ENCODE results near the gene SLC25A28.

The SLC25A28 gene

GRCh38 chr10:99615426-99615825, 4.8 kb downstream of the SLC25A28 start:
- Histone ChIP-seq H3K4me1 (ENCODE audit: control extremely low read depth in 1 of 4, control insufficient read depth in 4 of 4, insufficient read depth in 4 of 4, low read length in 3 of 4) (peaks cover 28 to 74% (median 52%) of the 10 kb centered on the region in 4 experiments), H3K4me3 (ENCODE audit: control insufficient read depth in 1 of 7, extremely low read depth in 1 of 7, insufficient read depth in 4 of 7, low read depth in 2 of 7, low read length in 6 of 7) (peak overlapping the region in 3 of 7 experiments; percentile 26 to 58 (median 28)), H3K27ac (ENCODE audit: insufficient read depth in 1 of 2, low read depth in 1 of 2, low read length in 2 of 2, poor library complexity in 1 of 2, severe bottlenecking in 2 of 2) (peak overlapping the region in 1 of 2 experiments; percentile 21), H3K27me3 (replicated peaks in 2 of 5; ENCODE audit: control insufficient read depth in 4 of 5, insufficient read depth in 5 of 5, low read length in 4 of 5) (no peaks in the 10 kb centered on the region), H3K9me3 (ENCODE audit: control extremely low read depth in 1 of 5, control insufficient read depth in 4 of 5, insufficient read depth in 2 of 5, low read depth in 1 of 5, low read length in 4 of 5) (no peaks in the 10 kb centered on the region), H3K36me3 (ENCODE audit: control insufficient read depth in 4 of 4, insufficient read depth in 4 of 4, low read length in 3 of 4) (peaks cover 2 to 45% (median 19%) of the 10 kb centered on the region in 4 experiments)
- POLR2A ChIA-PET = interaction anchor here (0.6 kb wide), 1 partner anchor 1402 kb away, joined by 3 read pairs; no protein-coding TSS in a partner anchor
- 5% methylated on average over 2 of the region's 4 CpGs for WGBS (ENCODE audit: insufficient coverage)
- CTCF ChIA-PET = interaction anchor here (1.0 to 13.2 kb wide), 12 partner anchors 14 to 223 kb away, joined by 3 to 147 read pairs (median 7); partner anchors contain the start of genes ENTPD7 and GOT1
- peak; percentile 32 to 67 (median 48) for DNase-seq

DNA sequence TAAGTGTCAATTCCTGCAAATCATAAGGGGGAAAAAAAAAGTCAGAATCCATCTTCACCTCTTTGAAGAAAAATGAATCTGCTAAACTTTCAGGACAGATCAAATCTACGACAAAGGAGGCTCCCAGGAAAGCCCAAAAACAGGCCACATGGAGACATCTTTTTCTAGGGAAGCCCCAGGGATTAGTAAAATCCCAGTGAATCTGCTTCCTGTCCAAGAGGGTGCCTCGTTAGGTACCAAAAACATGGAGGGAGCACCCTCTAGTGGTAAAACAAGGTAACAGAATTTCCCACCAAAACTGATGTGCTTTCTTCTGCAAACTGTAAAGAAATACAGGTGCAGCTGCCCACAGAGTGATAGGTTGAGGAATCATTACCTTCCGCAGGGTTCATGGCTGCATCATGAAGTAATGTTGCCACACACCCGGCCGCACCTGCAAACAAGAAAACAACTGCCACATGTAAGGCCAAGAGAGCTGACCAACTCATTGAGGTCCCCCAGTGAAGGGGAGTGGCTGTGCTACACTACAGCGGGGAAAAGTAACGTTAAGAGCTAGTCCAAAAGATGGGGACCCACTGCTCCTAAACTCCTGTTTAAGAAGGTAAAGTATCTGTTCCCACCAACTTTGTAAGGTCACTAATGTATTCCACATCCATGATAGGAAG, 7.9 kb downstream of the SLC25A28 start:
- peaks cover 2 to 52% (median 22%) of the 10 kb centered on the region in 4 experiments for H3K36me3 ChIP-seq (ENCODE audit: control insufficient read depth in 4 of 4, insufficient read depth in 4 of 4, low read length in 3 of 4)
- 41% methylated on average over 7 of the region's 7 CpGs for WGBS (ENCODE audit: insufficient coverage)

GRCh38 chr10:99611326-99611725, 8.9 kb downstream of the SLC25A28 start:
- H3K27ac ChIP-seq (ENCODE audit: insufficient read depth in 1 of 2, low read depth in 1 of 2, low read length in 2 of 2, poor library complexity in 1 of 2, severe bottlenecking in 2 of 2) = no peak overlapping the region
- no peaks in the 10 kb centered on the region for H3K9me3 ChIP-seq (ENCODE audit: control extremely low read depth in 1 of 5, control insufficient read depth in 4 of 5, insufficient read depth in 2 of 5, low read depth in 1 of 5, low read length in 4 of 5)
- peak overlapping the region in 1 of 7 experiments; percentile 17 for H3K4me3 ChIP-seq (ENCODE audit: control insufficient read depth in 1 of 7, extremely low read depth in 1 of 7, insufficient read depth in 4 of 7, low read depth in 2 of 7, low read length in 6 of 7)
- DNase-seq = peak in 2 of 3 donors; percentile 64 to 67
- H3K4me1 ChIP-seq (ENCODE audit: control extremely low read depth in 1 of 4, control insufficient read depth in 4 of 4, insufficient read depth in 4 of 4, low read length in 3 of 4) = peaks cover 13 to 64% (median 37%) of the 10 kb centered on the region in 4 experiments
- H3K36me3 ChIP-seq (ENCODE audit: control insufficient read depth in 4 of 4, insufficient read depth in 4 of 4, low read length in 3 of 4) = peaks cover 2 to 48% (median 20%) of the 10 kb centered on the region in 4 experiments
- WGBS (ENCODE audit: insufficient coverage) = 6% methylated on average over 3 of the region's 4 CpGs
- no peaks in the 10 kb centered on the region for H3K27me3 ChIP-seq (replicated peaks in 2 of 5; ENCODE audit: control insufficient read depth in 4 of 5, insufficient read depth in 5 of 5, low read length in 4 of 5)
- POLR2A ChIA-PET = interaction anchor here (1.0 kb wide), 1 partner anchor 175 kb away, joined by 3 read pairs; no protein-coding TSS in a partner anchor
- CTCF ChIA-PET = interaction anchor here (0.7 to 13.2 kb wide), 30 partner anchors 9 to 224 kb away, joined by 3 to 147 read pairs (median 4); partner anchors contain the start of genes GOT1 and SLC25A28

More for the DNA sequence above, 7.9 kb downstream of the SLC25A28 start:
- ChIA-PET POLR2A (interaction anchor here (0.5 kb wide), 1 partner anchor 69 kb away, joined by 3 read pairs; no protein-coding TSS in a partner anchor), CTCF (interaction anchor here (0.9 to 13.2 kb wide), 39 partner anchors 10 to 233 kb away, joined by 3 to 147 read pairs (median 4); partner anchors contain the start of genes GOT1 and SLC25A28)
- Histone ChIP-seq H3K27me3 (replicated peaks in 2 of 5; ENCODE audit: control insufficient read depth in 4 of 5, insufficient read depth in 5 of 5, low read length in 4 of 5) (no peaks in the 10 kb centered on the region), H3K27ac (ENCODE audit: insufficient read depth in 1 of 2, low read depth in 1 of 2, low read length in 2 of 2, poor library complexity in 1 of 2, severe bottlenecking in 2 of 2) (no peak overlapping the region), H3K4me1 (ENCODE audit: control extremely low read depth in 1 of 4, control insufficient read depth in 4 of 4, insufficient read depth in 4 of 4, low read length in 3 of 4) (peaks cover 18 to 74% (median 44%) of the 10 kb centered on the region in 4 experiments), H3K9me3 (ENCODE audit: control extremely low read depth in 1 of 5, control insufficient read depth in 4 of 5, insufficient read depth in 2 of 5, low read depth in 1 of 5, low read length in 4 of 5) (no peaks in the 10 kb centered on the region), H3K4me3 (ENCODE audit: control insufficient read depth in 1 of 7, extremely low read depth in 1 of 7, insufficient read depth in 4 of 7, low read depth in 2 of 7, low read length in 6 of 7) (no peak overlapping the region)
- peak; percentile 49 to 60 (median 50) for DNase-seq

- H3K27ac ChIP-seq (ENCODE audit: insufficient read depth in 1 of 2, low read depth in 1 of 2, low read length in 2 of 2, poor library complexity in 1 of 2, severe bottlenecking in 2 of 2) = no peak overlapping the region
- H3K4me3 ChIP-seq (ENCODE audit: control insufficient read depth in 1 of 7, extremely low read depth in 1 of 7, insufficient read depth in 4 of 7, low read depth in 2 of 7, low read length in 6 of 7) = no peak overlapping the region
- H3K36me3 ChIP-seq (ENCODE audit: control insufficient read depth in 4 of 4, insufficient read depth in 4 of 4, low read length in 3 of 4) = peaks cover 2 to 39% (median 20%) of the 10 kb centered on the region in 4 experiments
- peak; percentile 31 to 85 (median 72) for DNase-seq
- 32% methylated on average over 3 of the region's 3 CpGs for WGBS (ENCODE audit: insufficient coverage)
- H3K4me1 ChIP-seq (ENCODE audit: control extremely low read depth in 1 of 4, control insufficient read depth in 4 of 4, insufficient read depth in 4 of 4, low read length in 3 of 4) = peaks cover 10 to 53% (median 32%) of the 10 kb centered on the region in 4 experiments
- ChIA-PET CTCF (interaction anchor here (1.4 to 13.2 kb wide), 7 partner anchors 12 to 176 kb away, joined by 3 to 147 read pairs (median 4); partner anchors contain the start of genes GOT1 and SLC25A28), POLR2A (no interaction called here)
- no peaks in the 10 kb centered on the region for H3K9me3 ChIP-seq (ENCODE audit: control extremely low read depth in 1 of 5, control insufficient read depth in 4 of 5, insufficient read depth in 2 of 5, low read depth in 1 of 5, low read length in 4 of 5)
- H3K27me3 ChIP-seq (replicated peaks in 2 of 5; ENCODE audit: control insufficient read depth in 4 of 5, insufficient read depth in 5 of 5, low read length in 4 of 5) = no peaks in the 10 kb centered on the region
Measured at GRCh38 chr10:99610221-99610620, 10.0 kb downstream of the SLC25A28 start.

DNA sequence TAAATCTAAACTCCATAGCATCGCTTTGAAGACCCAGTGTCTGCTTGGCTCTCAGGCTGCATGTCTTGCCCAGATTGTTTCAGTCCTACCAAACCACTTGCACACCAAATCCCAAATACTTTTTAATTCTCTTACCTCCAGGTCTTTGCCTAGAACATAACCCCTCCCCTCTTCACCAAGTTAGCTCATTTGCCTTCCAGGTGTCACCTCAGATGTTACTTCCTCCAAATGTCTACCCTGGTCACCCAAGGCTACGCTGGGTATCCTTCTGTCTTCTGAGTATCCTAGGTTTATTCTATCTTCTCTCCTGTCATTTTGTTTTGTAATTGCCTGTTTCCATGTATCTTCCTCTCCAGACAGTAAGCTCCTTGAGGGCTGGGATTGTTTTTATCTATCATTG, 11.1 kb downstream of the SLC25A28 start:
- H3K27ac ChIP-seq (ENCODE audit: insufficient read depth in 1 of 2, low read depth in 1 of 2, low read length in 2 of 2, poor library complexity in 1 of 2, severe bottlenecking in 2 of 2) = no peak overlapping the region
- ChIA-PET CTCF (interaction anchor here (1.0 to 13.2 kb wide), 7 partner anchors 13 to 175 kb away, joined by 3 to 147 read pairs (median 4); partner anchors contain the start of genes GOT1 and SLC25A28), POLR2A (no interaction called here)
- DNase-seq = no peak
- 96% methylated on average over 2 of the region's 2 CpGs for WGBS (ENCODE audit: insufficient coverage)
- H3K9me3 ChIP-seq (ENCODE audit: control extremely low read depth in 1 of 5, control insufficient read depth in 4 of 5, insufficient read depth in 2 of 5, low read depth in 1 of 5, low read length in 4 of 5) = peaks cover 0 to 2% (median 0%) of the 10 kb centered on the region in 5 experiments
- H3K4me1 ChIP-seq (ENCODE audit: control extremely low read depth in 1 of 4, control insufficient read depth in 4 of 4, insufficient read depth in 4 of 4, low read length in 3 of 4) = peaks cover 8 to 44% (median 28%) of the 10 kb centered on the region in 4 experiments
- H3K27me3 ChIP-seq (replicated peaks in 2 of 5; ENCODE audit: control insufficient read depth in 4 of 5, insufficient read depth in 5 of 5, low read length in 4 of 5) = no peaks in the 10 kb centered on the region
- H3K4me3 ChIP-seq (ENCODE audit: control insufficient read depth in 1 of 7, extremely low read depth in 1 of 7, insufficient read depth in 4 of 7, low read depth in 2 of 7, low read length in 6 of 7) = no peak overlapping the region
- peaks cover 2 to 38% (median 20%) of the 10 kb centered on the region in 4 experiments for H3K36me3 ChIP-seq (ENCODE audit: control insufficient read depth in 4 of 4, insufficient read depth in 4 of 4, low read length in 3 of 4)

DNA sequence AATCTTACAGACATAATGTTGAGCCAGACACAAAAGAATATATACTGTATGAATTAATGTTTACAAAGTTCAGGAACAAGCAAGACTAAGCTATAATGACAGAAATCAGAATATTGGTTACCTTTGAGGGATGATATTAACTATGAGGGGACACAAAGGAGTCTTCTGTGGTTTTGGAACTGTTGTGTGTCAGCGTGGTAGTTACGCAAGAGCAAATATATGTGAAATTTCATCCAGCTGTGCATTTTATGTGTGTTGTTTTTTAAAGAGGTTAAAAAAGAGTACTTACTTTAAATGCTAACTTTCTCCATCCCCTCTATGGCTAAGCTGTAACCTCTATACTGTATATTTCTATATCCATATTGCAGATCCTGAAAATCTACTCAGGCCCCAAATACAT, 14.9 kb downstream of the SLC25A28 start:
- Histone ChIP-seq H3K27ac (ENCODE audit: insufficient read depth in 1 of 2, low read depth in 1 of 2, low read length in 2 of 2, poor library complexity in 1 of 2, severe bottlenecking in 2 of 2) (no peak overlapping the region), H3K4me3 (ENCODE audit: control insufficient read depth in 1 of 7, extremely low read depth in 1 of 7, insufficient read depth in 4 of 7, low read depth in 2 of 7, low read length in 6 of 7) (no peak overlapping the region), H3K9me3 (ENCODE audit: control extremely low read depth in 1 of 5, control insufficient read depth in 4 of 5, insufficient read depth in 2 of 5, low read depth in 1 of 5, low read length in 4 of 5) (peaks cover 0 to 2% (median 0%) of the 10 kb centered on the region in 5 experiments), H3K36me3 (ENCODE audit: control insufficient read depth in 4 of 4, insufficient read depth in 4 of 4, low read length in 3 of 4) (peaks cover 0 to 7% (median 2%) of the 10 kb centered on the region in 4 experiments), H3K27me3 (replicated peaks in 2 of 5; ENCODE audit: control insufficient read depth in 4 of 5, insufficient read depth in 5 of 5, low read length in 4 of 5) (no peaks in the 10 kb centered on the region), H3K4me1 (ENCODE audit: control extremely low read depth in 1 of 4, control insufficient read depth in 4 of 4, insufficient read depth in 4 of 4, low read length in 3 of 4) (peaks cover 5 to 20% (median 12%) of the 10 kb centered on the region in 4 experiments)
- WGBS (ENCODE audit: insufficient coverage) = 100% methylated on average over 1 of the region's 2 CpGs
- no peak for DNase-seq
- CTCF ChIA-PET = interaction anchor here (0.5 to 13.2 kb wide), 3 partner anchors 12 to 1518 kb away, joined by 3 to 147 read pairs (median 4); no protein-coding TSS in a partner anchor
- POLR2A ChIA-PET = interaction anchor here (0.6 kb wide), 1 partner anchor 1957 kb away, joined by 3 read pairs; no protein-coding TSS in a partner anchor
